Thoracic aorta (tissue), 2 donors: ENCODE data around the gene CSF3R. TPM values are rescaled to one million over a fixed set of nuclear protein-coding genes. Genes with fewer than 3 reads are reported as not detected.

Experiments used
- ATAC-seq: fragments of 150-250 bp; one replicate; pipeline ENCODE4 v1.8.0; 2017; ENCODE audit warnings: low read depth; ENCODE audit not compliant: insufficient number of reproducible peaks, low FRiP score
- DNase-seq: peaks from one replicate; pipeline ENCODE4 v3.0.0-alpha.2; 2020; ENCODE audit warnings: low spot score
- H3K27ac ChIP-seq, 2 donors: fragments of 200-600 bp; sonication (generic); 1 replicate in 1 of 2; 2 replicates in 1 of 2; pipeline ENCODE4 v1.5.1; 2016; ENCODE audit warnings: mild to moderate bottlenecking in 2 of 2, moderate library complexity in 2 of 2
- H3K27me3 ChIP-seq: fragments of 200-600 bp; sonication (generic); replicated peaks from 2 replicates; pipeline ENCODE4 v1.6.0; 2016; ENCODE audit warnings: mild to moderate bottlenecking; ENCODE audit not compliant: insufficient read depth
- H3K36me3 ChIP-seq: fragments of 200-600 bp; sonication (generic); one replicate; pipeline ENCODE4 v1.5.1; 2016
- H3K4me1 ChIP-seq, 2 donors: fragments of 200-600 bp; sonication (generic); 1 replicate in 1 of 2; 2 replicates in 1 of 2; pipeline versions ENCODE4 v1.5.1 to v1.6.0; 2016; ENCODE audit warnings: low read depth in 2 of 2, mild to moderate bottlenecking in 1 of 2; ENCODE audit not compliant: control insufficient read depth in 1 of 2
- H3K4me3 ChIP-seq: fragments of 200-600 bp; sonication (generic); 2 replicates; pipeline ENCODE4 v1.5.1; 2016; ENCODE audit warnings: mild to moderate bottlenecking
- H3K9me3 ChIP-seq: fragments of 200-600 bp; sonication (generic); 2 replicates; pipeline ENCODE4 v1.5.1; 2016
- total RNA-seq, 2 donors: library from RNA; depleted of rRNA; stranded (reverse); fragments of >200 nt; gene quantifications; one replicate each; pipeline versions ENCODE4 v1.1.0 to v1.2.3, GENCODE V29; 2016
- TF ChIP-seq, protein P1 (sequence below): fragments of 200-600 bp; sonication (generic); IDR thresholded peaks from one replicate; pipeline ENCODE4 v1.5.1; 2019; ENCODE audit warnings: antibody characterized with exemption

CSF3R gene
- total RNA-seq, 2 donors from 2014 or later = 28.6 to 43.7 TPM

DNA sequence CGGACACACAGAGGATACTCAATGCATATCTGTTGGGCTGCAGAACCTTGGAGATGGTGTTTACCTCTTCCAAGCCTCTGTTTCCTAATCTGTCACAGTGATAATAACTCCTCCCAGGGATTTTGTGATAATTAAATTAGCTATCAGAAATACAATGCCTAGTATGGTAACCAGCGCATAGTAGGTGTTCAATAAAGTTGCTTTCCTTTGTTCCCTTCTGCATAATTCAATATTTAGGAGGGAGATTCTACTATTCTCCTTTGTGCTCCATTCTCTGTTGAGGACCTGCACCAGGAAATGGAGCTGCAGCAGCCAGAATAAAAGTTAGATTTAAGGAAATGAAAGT is 3.4 kb upstream of the CSF3R start:
- Histone ChIP-seq H3K4me3 (no peak overlapping the region), H3K36me3 (no peaks in the 10 kb centered on the region), H3K4me1 (peaks cover 0 to 4% of the 10 kb centered on the region in 2 donors), H3K27ac (peak overlapping the region in 1 of 2 donors; percentile 8), H3K9me3 (no peaks in the 10 kb centered on the region), H3K27me3 (no peaks in the 10 kb centered on the region)
- no peak for ATAC-seq
- no peak for DNase-seq
- TF ChIP-seq, protein P1, sequence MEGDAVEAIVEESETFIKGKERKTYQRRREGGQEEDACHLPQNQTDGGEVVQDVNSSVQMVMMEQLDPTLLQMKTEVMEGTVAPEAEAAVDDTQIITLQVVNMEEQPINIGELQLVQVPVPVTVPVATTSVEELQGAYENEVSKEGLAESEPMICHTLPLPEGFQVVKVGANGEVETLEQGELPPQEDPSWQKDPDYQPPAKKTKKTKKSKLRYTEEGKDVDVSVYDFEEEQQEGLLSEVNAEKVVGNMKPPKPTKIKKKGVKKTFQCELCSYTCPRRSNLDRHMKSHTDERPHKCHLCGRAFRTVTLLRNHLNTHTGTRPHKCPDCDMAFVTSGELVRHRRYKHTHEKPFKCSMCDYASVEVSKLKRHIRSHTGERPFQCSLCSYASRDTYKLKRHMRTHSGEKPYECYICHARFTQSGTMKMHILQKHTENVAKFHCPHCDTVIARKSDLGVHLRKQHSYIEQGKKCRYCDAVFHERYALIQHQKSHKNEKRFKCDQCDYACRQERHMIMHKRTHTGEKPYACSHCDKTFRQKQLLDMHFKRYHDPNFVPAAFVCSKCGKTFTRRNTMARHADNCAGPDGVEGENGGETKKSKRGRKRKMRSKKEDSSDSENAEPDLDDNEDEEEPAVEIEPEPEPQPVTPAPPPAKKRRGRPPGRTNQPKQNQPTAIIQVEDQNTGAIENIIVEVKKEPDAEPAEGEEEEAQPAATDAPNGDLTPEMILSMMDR = no peak

GRCh38 chr1:36484099-36484498 is 1.4 kb upstream of the CSF3R start:
- H3K4me1 ChIP-seq = peaks cover 0 to 4% of the 10 kb centered on the region in 2 donors
- H3K4me3 ChIP-seq = no peak overlapping the region
- H3K27ac ChIP-seq = no peak overlapping the region
- no peaks in the 10 kb centered on the region for H3K27me3 ChIP-seq
- ATAC-seq = no peak
- TF ChIP-seq, protein P1 = no peak
- DNase-seq = no peak
- no peaks in the 10 kb centered on the region for H3K9me3 ChIP-seq
- H3K36me3 ChIP-seq = no peaks in the 10 kb centered on the region

DNA sequence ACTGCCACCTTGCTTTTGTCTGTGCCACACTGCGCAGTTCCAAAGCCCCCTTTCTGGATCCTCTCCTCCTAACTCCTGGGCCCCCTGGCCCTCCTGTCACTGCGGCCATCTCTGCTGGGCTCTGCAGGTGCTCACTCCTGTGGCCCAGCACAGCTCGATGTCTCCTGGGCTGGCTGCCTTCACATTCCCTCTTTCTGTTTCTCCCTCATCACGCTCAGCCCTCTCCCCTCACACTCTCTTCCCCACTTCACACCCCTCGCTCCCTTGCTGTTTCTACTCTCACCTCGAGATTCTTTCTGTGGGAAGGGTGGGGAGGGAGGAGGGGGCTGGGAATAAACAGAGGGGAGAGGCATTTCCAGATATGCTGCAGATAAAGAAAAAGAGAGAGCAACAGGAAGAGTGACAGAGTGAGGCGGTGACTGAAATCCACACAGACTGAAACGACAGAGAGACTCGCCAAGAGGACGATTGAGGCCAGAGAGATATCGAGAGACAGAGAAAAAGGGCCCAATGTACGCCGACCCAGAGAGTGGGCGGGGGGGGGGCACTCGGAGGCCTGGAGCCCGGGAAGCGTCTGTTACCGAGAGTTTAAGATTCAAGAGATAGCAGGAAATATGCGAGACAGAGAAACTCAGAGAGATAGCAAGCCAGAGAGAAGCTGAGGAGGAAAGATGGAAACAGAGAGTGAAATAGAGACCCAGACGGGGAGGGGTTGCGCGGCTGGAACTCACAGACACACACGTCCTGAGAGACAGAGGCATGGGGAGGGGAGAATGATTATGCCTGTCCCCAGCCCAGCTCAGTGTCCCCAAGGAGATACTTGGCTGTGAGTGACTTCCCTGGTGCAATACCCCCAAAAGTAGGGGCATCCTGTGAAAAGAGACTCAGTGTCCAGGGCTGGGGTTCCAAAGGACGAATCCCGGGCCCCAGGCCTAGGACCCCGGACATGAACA is 666 bp downstream of the CSF3R start:
- Histone ChIP-seq H3K36me3 (no peaks in the 10 kb centered on the region), H3K4me1 (peaks cover 0 to 4% of the 10 kb centered on the region in 2 donors), H3K9me3 (no peaks in the 10 kb centered on the region), H3K27me3 (no peaks in the 10 kb centered on the region), H3K27ac (no peak overlapping the region), H3K4me3 (peak overlapping the region; percentile 58)
- ATAC-seq (no peak), DNase-seq (no peak)
- TF ChIP-seq, protein P1 = no peak

GRCh38 chr1:36481091-36481490 is 1.6 kb downstream of the CSF3R start:
- ATAC-seq (no peak), DNase-seq (no peak)
- peaks cover 0 to 4% of the 10 kb centered on the region in 2 donors for H3K4me1 ChIP-seq
- no peak overlapping the region for H3K27ac ChIP-seq
- no peaks in the 10 kb centered on the region for H3K27me3 ChIP-seq
- no peaks in the 10 kb centered on the region for H3K9me3 ChIP-seq
- TF ChIP-seq, protein P1 = no peak
- no peak overlapping the region for H3K4me3 ChIP-seq
- H3K36me3 ChIP-seq = no peaks in the 10 kb centered on the region

- ATAC-seq (no peak), DNase-seq (no peak)
- Histone ChIP-seq H3K27me3 (no peaks in the 10 kb centered on the region), H3K36me3 (no peaks in the 10 kb centered on the region), H3K4me3 (no peak overlapping the region), H3K27ac (no peak overlapping the region), H3K4me1 (peaks cover 0 to 4% of the 10 kb centered on the region in 2 donors), H3K9me3 (no peaks in the 10 kb centered on the region)
- TF ChIP-seq, protein P1 = no peak
Observed at GRCh38 chr1:36480161-36480560, 2.6 kb downstream of the CSF3R start.
